CD4-positive, alpha-beta T cell (primary cell): ENCODE measurements around the gene DDN. TPM values are rescaled to one million over a fixed set of nuclear protein-coding genes. Genes with fewer than 3 reads are reported as not detected.
A peak's percentile ranks its signal among the peaks of the same experiment; 100 is the strongest.

Experiments used
- ATAC-seq: fragments of 200-7000 bp; cut with Tn5 transposase; one replicate; pipeline ENCODE4 v1.10.0; 2022; ENCODE audit warnings: mild to moderate bottlenecking; ENCODE audit not compliant: poor library complexity
- CTCF ChIA-PET: fragments of 350-600 bp; sonication (Branson Sonifier 250); formaldehyde crosslinking; loops from one replicate; lab custom pipeline; 2021; ENCODE audit warnings: antibody characterized with exemption, inconsistent platforms; lab: Charles Lee
- POLR2A ChIA-PET: fragments of 350-600 bp; sonication (Branson Sonifier 250); formaldehyde crosslinking; loops from one replicate; lab custom pipeline; 2021; ENCODE audit warnings: antibody characterized with exemption, inconsistent platforms; lab: Charles Lee
- DNase-seq, 14 experiments: peaks; one replicate each; pipeline ENCODE4 v3.0.0-alpha.2; 2013 to 2020; ENCODE audit warnings: mixed read lengths in 2 of 14
- H3K27ac ChIP-seq, 2 donors: one replicate each; pipeline versions ENCODE4 v1.5.1 to v1.7.0; 2013; ENCODE audit warnings: low read length in 2 of 2, low read depth in 1 of 2, mild to moderate bottlenecking in 1 of 2
- H3K27me3 ChIP-seq, 2 experiments: 1 replicate in 1 of 2; 2 replicates in 1 of 2; pipeline versions ENCODE4 v1.6.1 to v1.7.0; 2013; ENCODE audit warnings: low read length in 2 of 2, control low read depth in 1 of 2, mild to moderate bottlenecking in 1 of 2, moderate library complexity in 1 of 2; ENCODE audit not compliant: insufficient read depth in 2 of 2, control insufficient read depth in 1 of 2
- H3K36me3 ChIP-seq: one replicate; pipeline ENCODE4 v1.6.1; 2013; ENCODE audit warnings: low read length, control low read depth; ENCODE audit not compliant: insufficient read depth
- H3K4me1 ChIP-seq: one replicate; pipeline ENCODE4 v1.6.1; 2013; ENCODE audit warnings: low read length, control low read depth; ENCODE audit not compliant: insufficient read depth
- H3K4me3 ChIP-seq: one replicate; pipeline ENCODE4 v1.5.1; 2013; ENCODE audit warnings: mild to moderate bottlenecking, low read length, moderate library complexity
- H3K9me3 ChIP-seq, 2 experiments: 1 replicate in 1 of 2; 2 replicates in 1 of 2; pipeline versions ENCODE4 v1.6.1 to v1.7.0; 2013; ENCODE audit warnings: low read length in 2 of 2, mild to moderate bottlenecking in 2 of 2, control low read depth in 1 of 2, moderate library complexity in 1 of 2; ENCODE audit not compliant: control insufficient read depth in 1 of 2, insufficient read depth in 1 of 2
- H3K27ac Mint-ChIP-seq: one replicate; pipeline ENCODE4 v1.8.0; 2020; ENCODE audit warnings: mixed read lengths
- H3K27me3 Mint-ChIP-seq: one replicate; pipeline ENCODE4 v1.8.0; 2021; ENCODE audit warnings: mixed read lengths
- H3K36me3 Mint-ChIP-seq: one replicate; pipeline ENCODE4 v1.8.0; 2021; ENCODE audit warnings: low read depth, mixed read lengths
- H3K4me1 Mint-ChIP-seq: one replicate; pipeline ENCODE4 v1.8.0; 2021; ENCODE audit warnings: low read depth, mixed read lengths
- H3K4me3 Mint-ChIP-seq: one replicate; pipeline ENCODE4 v1.8.0; 2020; ENCODE audit warnings: mild to moderate bottlenecking, mixed read lengths
- H3K9me3 Mint-ChIP-seq: one replicate; pipeline ENCODE4 v1.8.0; 2020; ENCODE audit warnings: mixed read lengths
- CTCF ChIP-seq: fragments of 200-600 bp; IDR thresholded peaks from one replicate; pipeline ENCODE4 v1.8.0; 2022; ENCODE audit warnings: antibody characterized with exemption, mild to moderate bottlenecking
- intact Hi-C, 2 experiments: fragments of 100-400 bp; cut with DNase I in 1 of 2; cut with micrococcal nuclease in 1 of 2; formaldehyde crosslinking; loops; one replicate each; pipeline versions ENCODE4 v1.15.1 to v1.9.0; 2023 to 2025; cut with DNase I, micrococcal nuclease
- total RNA-seq, 174 experiments: library from RNA in 2 of 174; stranded (reverse) in 2 of 174; gene quantifications; one replicate each; pipeline ENCODE4 v1.2.3 and lab custom pipeline; 2021 to 2026

DDN gene
- total RNA-seq, 2 experiments from 2014 or later: 0.30 to 0.47 TPM

- POLR2A ChIA-PET: no interaction called here
- ATAC-seq: no peak
- peaks cover 13% of the 10 kb centered on the region for H3K4me1 ChIP-seq
These were observed 8.6 kb downstream of the DDN start for GRCh38 chr12:48990552-48990951.

GRCh38 chr12:48988030-48988649 is 11.0 kb downstream of the DDN start:
- CTCF ChIA-PET: interaction anchor here (0.6 to 2.4 kb wide), 31 partner anchors 9 to 201 kb away, joined by 3 to 62 read pairs (median 5); partner anchors contain the start of genes ARF3, DDX23, FKBP11 and RND1
- intact Hi-C loops: loop anchor here (2.0 to 5.0 kb wide), 2 partner anchors 86 to 135 kb away; partner anchors contain the start of gene DDX23 (in 1 of the 2)
- H3K4me1 Mint-ChIP-seq: peaks cover 6% of the 10 kb centered on the region
- peaks cover 50% of the 10 kb centered on the region for H3K27me3 Mint-ChIP-seq
- H3K9me3 Mint-ChIP-seq: no peaks in the 10 kb centered on the region
- no peaks in the 10 kb centered on the region for H3K36me3 Mint-ChIP-seq
- no peak overlapping the region for H3K4me3 Mint-ChIP-seq
- DNase-seq: peak; percentile 50 to 85 (median 68)
- Histone ChIP-seq H3K9me3 (no peaks in the 10 kb centered on the region), H3K36me3 (no peaks in the 10 kb centered on the region), H3K27me3 (peaks cover 0 to 23% of the 10 kb centered on the region in 2 experiments), H3K27ac (no peak overlapping the region), H3K4me1 (peaks cover 7% of the 10 kb centered on the region), H3K4me3 (no peak overlapping the region)
- no peak overlapping the region for H3K27ac Mint-ChIP-seq
- POLR2A ChIA-PET: interaction anchor here (0.5 to 2.0 kb wide), 10 partner anchors 9 to 200 kb away, joined by 3 to 12 read pairs (median 5); partner anchors contain the start of genes DDN, DDX23, FKBP11 and WNT1
- peak; percentile 76 for ATAC-seq
- peak; percentile 81 for TF ChIP-seq CTCF

More at GRCh38 chr12:48990552-48990951, 8.6 kb downstream of the DDN start:
- Histone ChIP-seq H3K36me3 (no peaks in the 10 kb centered on the region), H3K4me3 (no peak overlapping the region), H3K9me3 (no peaks in the 10 kb centered on the region), H3K27me3 (peaks cover 15 to 39% of the 10 kb centered on the region in 2 experiments), H3K27ac (no peak overlapping the region)
- Mint-ChIP-seq H3K27me3 (peaks cover 65% of the 10 kb centered on the region), H3K4me1 (peaks cover 13% of the 10 kb centered on the region), H3K9me3 (no peaks in the 10 kb centered on the region), H3K4me3 (no peak overlapping the region), H3K27ac (no peak overlapping the region), H3K36me3 (no peaks in the 10 kb centered on the region)
- TF ChIP-seq CTCF: no peak
- DNase-seq: no peak
- intact Hi-C loops: no loop called here
- CTCF ChIA-PET: no interaction called here

GRCh38 chr12:48986720-48987291 is 12.4 kb downstream of the DDN start:
- Histone ChIP-seq H3K36me3 (no peaks in the 10 kb centered on the region), H3K27me3 (peaks cover 0 to 23% of the 10 kb centered on the region in 2 experiments), H3K27ac (no peak overlapping the region), H3K4me3 (no peak overlapping the region), H3K4me1 (peaks cover 11% of the 10 kb centered on the region), H3K9me3 (no peaks in the 10 kb centered on the region)
- no peak for TF ChIP-seq CTCF
- peaks cover 50% of the 10 kb centered on the region for H3K27me3 Mint-ChIP-seq
- ATAC-seq (no peak), DNase-seq (no peak)
- H3K27ac Mint-ChIP-seq: no peak overlapping the region
- no peaks in the 10 kb centered on the region for H3K36me3 Mint-ChIP-seq
- H3K9me3 Mint-ChIP-seq: no peaks in the 10 kb centered on the region
- peaks cover 14% of the 10 kb centered on the region for H3K4me1 Mint-ChIP-seq
- H3K4me3 Mint-ChIP-seq: no peak overlapping the region
- POLR2A ChIA-PET: no interaction called here
- intact Hi-C loops: loop anchor here in 1 of 2 experiments (5.0 kb wide), 1 partner anchor 85 kb away; a partner anchor contains a TSS
- CTCF ChIA-PET: interaction anchor here (2.2 kb wide), 1 partner anchor 62 kb away, joined by 19 read pairs; the partner anchor contains the start of gene FKBP11
